HepG2 (cell line): ENCODE measurements around the gene HNRNPC. TPM values are rescaled to one million over a fixed set of nuclear protein-coding genes. Genes with fewer than 3 reads are reported as not detected.

Experiments used
- NR1H2 ChIP-seq: sonication (generic); formaldehyde crosslinking; IDR thresholded peaks from 2 replicates; pipeline ENCODE4 v1.8.1; 2022; ENCODE audit warnings: low read depth, missing genetic modification reagents, borderline replicate concordance
- RARG ChIP-seq: sonication (generic); formaldehyde crosslinking; IDR thresholded peaks from 2 replicates; pipeline ENCODE4 v1.4.0; 2020; ENCODE audit warnings: low read depth, mild to moderate bottlenecking, missing genetic modification reagents
- RBAK ChIP-seq: sonication (generic); formaldehyde crosslinking; IDR thresholded peaks from 2 replicates; pipeline ENCODE4 v1.5.1; 2020; ENCODE audit warnings: mild to moderate bottlenecking, missing genetic modification reagents
- RBM22 ChIP-seq: fragments of 200-400 bp; formaldehyde crosslinking; optimal IDR thresholded peaks from 2 replicates; pipeline ENCODE3; 2017; ENCODE audit warnings: mild to moderate bottlenecking, low read length, moderate library complexity
- SRSF4 ChIP-seq: fragments of 200-400 bp; formaldehyde crosslinking; IDR thresholded peaks from one replicate; pipeline ENCODE4 v1.6.1; 2018; ENCODE audit warnings: mild to moderate bottlenecking, low read depth, low read length, moderate library complexity; ENCODE audit not compliant: poor library complexity, severe bottlenecking
- SRY ChIP-seq: sonication (generic); formaldehyde crosslinking; IDR thresholded peaks from 2 replicates; pipeline ENCODE4 v1.8.0; 2022; ENCODE audit warnings: mild to moderate bottlenecking, missing genetic modification reagents
- ZBTB7A ChIP-seq: sonication (generic); formaldehyde crosslinking; IDR thresholded peaks from 2 replicates; pipeline ENCODE4 v1.8.0; 2022; ENCODE audit warnings: mild to moderate bottlenecking, missing genetic modification reagents
- ZNF124 ChIP-seq: sonication (generic); formaldehyde crosslinking; IDR thresholded peaks from 2 replicates; pipeline ENCODE4 v1.4.0; 2020; ENCODE audit warnings: missing genetic modification reagents
- ZNF644 ChIP-seq: IDR thresholded peaks from 2 replicates; pipeline ENCODE4 v1.6.1; 2016; ENCODE audit warnings: low read depth
- ZNF747 ChIP-seq: sonication (generic); formaldehyde crosslinking; IDR thresholded peaks from 2 replicates; pipeline ENCODE4 v1.8.1; 2023; ENCODE audit warnings: missing genetic modification reagents, mild to moderate bottlenecking, borderline replicate concordance
- polyA plus RNA-seq, 8 experiments: library from polyadenylated mRNA; depleted of rRNA in 3 of 8; stranded (reverse) in 7 of 8; unstranded in 1 of 8; fragments of >200 nt; fragmentation: Illumina TruSeq in 4 of 8; extraction: Trizol in 4 of 8; gene quantifications; 2 replicates each; pipeline versions ENCODE4 v1.2.1 to v1.2.3, GENCODE V29; 2011 to 2016; ENCODE audit warnings: low read depth in 4 of 8, missing spikeins in 1 of 8, mixed read lengths in 1 of 8; ENCODE audit not compliant: insufficient read depth in 1 of 8
- total RNA-seq, 5 experiments: library from RNA; depleted of rRNA; stranded (reverse); fragments of >200 nt; fragmentation: Illumina TruSeq; extraction: Trizol; gene quantifications; 2 replicates each; pipeline ENCODE4 v1.2.3, GENCODE V29; 2016; ENCODE audit warnings: low read depth in 1 of 5
- TF ChIP-seq, protein P1 (sequence below): sonication (generic); formaldehyde crosslinking; conservative IDR thresholded peaks from 2 replicates; pipeline ENCODE4 v1.4.0; 2020; ENCODE audit warnings: missing genetic modification reagents
- TF ChIP-seq, protein P2 (sequence below): IDR thresholded peaks from 2 replicates; pipeline ENCODE4 v1.6.1; 2016; ENCODE audit warnings: low read depth

HNRNPC gene
- total and polyA plus RNA-seq, 2 of the 13 experiments (the other 11 are each of a cell fraction or from before 2014, with no cell fraction given): 628 to 1,099 TPM

DNA sequence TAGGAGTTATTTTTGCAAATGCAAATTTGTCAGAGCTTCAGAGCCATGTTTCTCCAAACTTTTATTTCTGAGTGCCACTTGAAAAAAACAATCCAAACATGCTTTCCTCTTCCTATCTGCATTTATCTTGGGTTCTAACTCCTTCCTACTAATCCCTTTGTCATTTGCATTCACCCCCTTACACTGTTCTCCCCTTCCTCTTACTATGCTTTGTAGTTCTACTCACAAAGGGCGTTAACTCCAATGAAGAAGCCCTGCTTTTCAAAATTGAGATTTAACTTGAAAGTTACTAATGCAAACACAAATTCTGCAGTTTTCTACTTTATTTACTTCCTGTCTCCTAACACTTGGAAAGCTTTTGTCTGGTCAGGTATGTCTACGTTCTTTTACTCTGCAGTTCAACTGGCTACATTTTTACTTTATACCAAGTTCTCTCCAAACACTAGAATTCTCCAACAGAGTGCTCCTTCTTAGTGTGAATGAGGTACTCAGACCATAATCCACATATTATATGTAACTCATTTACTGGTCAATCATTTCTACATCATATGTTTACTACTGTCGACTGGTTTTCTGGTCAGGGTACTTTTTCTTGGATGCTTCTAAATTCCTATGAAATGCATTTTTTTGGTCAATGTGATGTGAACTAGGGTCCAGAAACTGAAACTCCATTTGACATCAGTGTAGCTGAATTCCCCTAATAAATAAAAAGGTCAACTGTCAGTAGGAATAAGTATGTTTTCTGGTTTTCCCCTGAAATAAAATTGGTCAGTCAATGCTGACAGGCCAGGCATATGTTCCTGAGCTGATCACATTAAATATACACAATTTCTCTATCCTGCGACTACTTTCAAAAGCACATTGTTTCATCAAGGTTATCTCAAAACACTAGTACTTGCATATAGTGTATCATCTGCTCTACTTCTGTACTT is 62.2 kb downstream of the HNRNPC start (continued):
- no peak for TF ChIP-seq RBAK
- TF ChIP-seq ZNF644 (CRISPR knock-in tag): no peak
- TF ChIP-seq RARG (CRISPR knock-in tag): no peak
- TF ChIP-seq ZNF747 (CRISPR knock-in tag): no peak
- TF ChIP-seq SRSF4: peak; percentile 25
- no peak for TF ChIP-seq ZBTB7A (CRISPR knock-in tag)
- TF ChIP-seq ZNF124 (CRISPR knock-in tag): no peak
- TF ChIP-seq, protein P1, sequence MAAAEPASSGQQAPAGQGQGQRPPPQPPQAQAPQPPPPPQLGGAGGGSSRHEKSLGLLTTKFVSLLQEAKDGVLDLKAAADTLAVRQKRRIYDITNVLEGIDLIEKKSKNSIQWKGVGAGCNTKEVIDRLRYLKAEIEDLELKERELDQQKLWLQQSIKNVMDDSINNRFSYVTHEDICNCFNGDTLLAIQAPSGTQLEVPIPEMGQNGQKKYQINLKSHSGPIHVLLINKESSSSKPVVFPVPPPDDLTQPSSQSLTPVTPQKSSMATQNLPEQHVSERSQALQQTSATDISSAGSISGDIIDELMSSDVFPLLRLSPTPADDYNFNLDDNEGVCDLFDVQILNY (CRISPR knock-in tag): no peak
- TF ChIP-seq, protein P2, sequence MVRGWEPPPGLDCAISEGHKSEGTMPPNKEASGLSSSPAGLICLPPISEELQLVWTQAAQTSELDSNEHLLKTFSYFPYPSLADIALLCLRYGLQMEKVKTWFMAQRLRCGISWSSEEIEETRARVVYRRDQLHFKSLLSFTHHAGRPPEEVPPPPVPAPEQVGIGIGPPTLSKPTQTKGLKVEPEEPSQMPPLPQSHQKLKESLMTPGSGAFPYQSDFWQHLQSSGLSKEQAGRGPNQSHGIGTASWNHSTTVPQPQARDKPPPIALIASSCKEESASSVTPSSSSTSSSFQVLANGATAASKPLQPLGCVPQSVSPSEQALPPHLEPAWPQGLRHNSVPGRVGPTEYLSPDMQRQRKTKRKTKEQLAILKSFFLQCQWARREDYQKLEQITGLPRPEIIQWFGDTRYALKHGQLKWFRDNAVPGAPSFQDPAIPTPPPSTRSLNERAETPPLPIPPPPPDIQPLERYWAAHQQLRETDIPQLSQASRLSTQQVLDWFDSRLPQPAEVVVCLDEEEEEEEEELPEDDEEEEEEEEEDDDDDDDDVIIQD (CRISPR knock-in tag): no peak
- TF ChIP-seq RBM22: peak; percentile 37
- no peak for TF ChIP-seq NR1H2 (CRISPR knock-in tag)
- TF ChIP-seq SRY (CRISPR knock-in tag): no peak
